HG02852 (cell line): Measurements from ENCODE around the gene COL15A1.

Experiments
- ATAC-seq: cut with Tn5 transposase; IDR thresholded peaks from one replicate; pipeline ENCODE4 v1.9.1; 2021; ENCODE audit warnings: mild to moderate bottlenecking, moderate library complexity; ENCODE audit not compliant: unreplicated experiment

The COL15A1 gene

GRCh38 chr9:99103901-99104458 lies 160.3 kb downstream of the COL15A1 start:
- no peak for ATAC-seq

- peak; percentile 93 for ATAC-seq
Observed at GRCh38 chr9:99104459-99105151, 160.9 kb downstream of the COL15A1 start, which contains the start of gene TGFBR1. Gene TGFBR1, plus strand, starts transcription at chr9:99105113. Its CDS starts 93 bp downstream, at chr9:99105206.

- ATAC-seq: peak; percentile 55
Observed at GRCh38 chr9:99105152-99106043, 161.7 kb downstream of the COL15A1 start.

GRCh38 chr9:99106044-99106375 lies 162.3 kb downstream of the COL15A1 start:
- no peak for ATAC-seq

GRCh38 chr9:99107421-99107820 lies 163.7 kb downstream of the COL15A1 start:
- ATAC-seq: no peak

- ATAC-seq: no peak
Observed at GRCh38 chr9:99108131-99108530, 164.4 kb downstream of the COL15A1 start.

- no peak for ATAC-seq
Observed at GRCh38 chr9:99109522-99109921, 165.8 kb downstream of the COL15A1 start.

GRCh38 chr9:99112750-99113413 lies 169.2 kb downstream of the COL15A1 start:
- no peak for ATAC-seq

GRCh38 chr9:99113414-99114048 lies 169.8 kb downstream of the COL15A1 start:
- ATAC-seq: no peak

- ATAC-seq: no peak
Observed at GRCh38 chr9:99114049-99114440, 170.3 kb downstream of the COL15A1 start.

GRCh38 chr9:99114846-99115500 lies 171.3 kb downstream of the COL15A1 start:
- ATAC-seq: no peak

GRCh38 chr9:99116003-99116411 lies 172.3 kb downstream of the COL15A1 start:
- ATAC-seq: no peak

- ATAC-seq: peak; percentile 98
Observed at GRCh38 chr9:99118782-99119466, 175.2 kb downstream of the COL15A1 start.

- ATAC-seq: no peak
Observed at GRCh38 chr9:99119976-99120655, 176.4 kb downstream of the COL15A1 start.
